GM21786 (cell line): ENCODE results near the gene SELL.
A peak's percentile ranks its signal among the peaks of the same experiment; 100 is the strongest.
"Not testable (repeated sequence)": the region's sequence is repeated elsewhere in the genome, so short reads cannot be mapped to it uniquely, and the experiment has no call there.

Experiments
- ATAC-seq: cut with Tn5 transposase; IDR thresholded peaks from one replicate; pipeline ENCODE4 v1.9.1; 2021; ENCODE audit not compliant: unreplicated experiment

Gene SELL

GRCh38 chr1:169711469-169712308 is at the start of gene SELL:
TSS of gene SELL (minus strand) at chr1:169711620. CDS start at chr1:169711498, 122 bp downstream.
- peak; percentile 69 for ATAC-seq

- no peak for ATAC-seq
Measured at GRCh38 chr1:169759038-169759437, 47.6 kb upstream of the SELL start.

- ATAC-seq = no peak
Measured at GRCh38 chr1:169753549-169753948, 42.1 kb upstream of the SELL start.

- no peak for ATAC-seq
Measured at GRCh38 chr1:169750041-169750440, 38.6 kb upstream of the SELL start.

GRCh38 chr1:169746550-169746949 is 35.1 kb upstream of the SELL start:
- ATAC-seq = no peak

GRCh38 chr1:169745015-169745861 is 33.8 kb upstream of the SELL start:
- ATAC-seq = no peak

GRCh38 chr1:169741666-169742394 is 30.4 kb upstream of the SELL start:
- ATAC-seq = no peak

- no peak for ATAC-seq
Measured at GRCh38 chr1:169739980-169740379, 28.6 kb upstream of the SELL start.

GRCh38 chr1:169733924-169734323 is 22.5 kb upstream of the SELL start, which contains the start of gene SELE:
TSS of gene SELE (minus strand) at chr1:169734079. CDS start at chr1:169733612, 467 bp downstream.
- ATAC-seq = no peak

- no peak for ATAC-seq
Measured at GRCh38 chr1:169731446-169731845, 20.0 kb upstream of the SELL start.

- ATAC-seq = no peak
Measured at GRCh38 chr1:169729991-169730390, 18.6 kb upstream of the SELL start.

GRCh38 chr1:169727307-169727706 is 15.9 kb upstream of the SELL start:
- ATAC-seq = no peak

GRCh38 chr1:169726851-169727250 is 15.4 kb upstream of the SELL start:
- no peak for ATAC-seq

- no peak for ATAC-seq
Measured at GRCh38 chr1:169725930-169726329, 14.5 kb upstream of the SELL start.

GRCh38 chr1:169724168-169724567 is 12.7 kb upstream of the SELL start:
- no peak for ATAC-seq

GRCh38 chr1:169723763-169724162 is 12.3 kb upstream of the SELL start:
- no peak for ATAC-seq

GRCh38 chr1:169722779-169723178 is 11.4 kb upstream of the SELL start:
- no peak for ATAC-seq

- not testable (repeated sequence) for ATAC-seq
Measured at GRCh38 chr1:169715100-169715499, 3.7 kb upstream of the SELL start.

- ATAC-seq = not testable (repeated sequence)
Measured at GRCh38 chr1:169713090-169713489, 1.7 kb upstream of the SELL start.

- ATAC-seq = no peak
Measured at GRCh38 chr1:169712309-169712631, 850 bp upstream of the SELL start.

- ATAC-seq = peak; percentile 25
Measured at GRCh38 chr1:169708647-169709046, 2.8 kb downstream of the SELL start.
